HepG2 (cell line): ENCODE measurements around the gene GPR31. TPM values are rescaled to one million over a fixed set of nuclear protein-coding genes. Genes with fewer than 3 reads are reported as not detected.

Experiments
- ATAC-seq: fragments of 200-7000 bp; cut with Tn5 transposase; 3 replicates; pipeline ENCODE4 v1.9.1; 2020; ENCODE audit warnings: mild to moderate bottlenecking, moderate library complexity
- BruUV-seq: library from RNA; stranded (reverse); fragments of 400-500 nt; replicated peaks from 2 replicates; lab custom pipeline; 2021; lab: Mats Ljungman, UMichigan
- CTCF ChIA-PET: fragments of 300-600 bp; formaldehyde crosslinking; extraction: SDS; loops from one replicate; lab custom pipeline; 2021; ENCODE audit warnings: low total read pairs, inconsistent platforms, low intra/inter-chr PET ratio; lab: Yijun Ruan, JAX
- POLR2A ChIA-PET: fragments of 350-600 bp; sonication (Branson Sonifier 250); formaldehyde crosslinking; loops from one replicate; lab custom pipeline; 2020; ENCODE audit warnings: antibody characterized with exemption, inconsistent platforms; lab: Yijun Ruan, JAX
- DNase-seq: peaks from one replicate; pipeline ENCODE4 v3.0.0-alpha.2; 2015; ENCODE audit warnings: low spot score
- FAIRE-seq: peaks from 3 replicates; lab custom pipeline; 2011; peaks lifted over from hg19 to GRCh38; lab: Jason Lieb, UNC
- H2AFZ ChIP-seq: one replicate; pipeline ENCODE4 v1.6.1; 2011; ENCODE audit warnings: low read length, inconsistent platforms
- H3K27ac ChIP-seq: fragments of 300-600 bp; 3 replicates; pipeline ENCODE4 v1.8.0; 2011; ENCODE audit warnings: mixed run types, mild to moderate bottlenecking, mixed read lengths, low read length, inconsistent platforms; ENCODE audit not compliant: insufficient read depth; ENCODE audit errors: extremely low read length
- H3K27me3 ChIP-seq, 2 experiments: fragments of 200-600 bp in 1 of 2; 2 replicates in 1 of 2; 3 replicates in 1 of 2; pipeline versions ENCODE4 v1.6.0 to v1.8.0; 2011; ENCODE audit warnings: low read length in 2 of 2, mild to moderate bottlenecking in 2 of 2, moderate library complexity in 2 of 2, inconsistent platforms in 1 of 2; ENCODE audit not compliant: insufficient read depth in 2 of 2, control insufficient read depth in 1 of 2
- H3K36me3 ChIP-seq, 2 experiments: fragments of 200-600 bp in 1 of 2; replicated peaks in 1 of 2; 2 replicates in 1 of 2; 3 replicates in 1 of 2; pipeline versions ENCODE4 v1.5.1 to v1.8.0; 2011; ENCODE audit warnings: low read length in 2 of 2, inconsistent platforms in 1 of 2; ENCODE audit not compliant: insufficient read depth in 2 of 2, control insufficient read depth in 1 of 2
- H3K4me1 ChIP-seq: 2 replicates; pipeline ENCODE4 v1.5.1; 2012; ENCODE audit warnings: low read length, inconsistent platforms; ENCODE audit not compliant: insufficient read depth
- H3K4me2 ChIP-seq: 2 replicates; pipeline ENCODE4 v1.6.0; 2011; ENCODE audit warnings: low read depth, low read length, inconsistent platforms
- H3K4me3 ChIP-seq, 3 experiments: fragments of 200-600 bp in 1 of 3; sonication (generic), shearing (Covaris generic) in 1 of 3; replicated peaks in 1 of 3; 2 replicates each; pipeline ENCODE4 v1.5.1; 2011 to 2016; ENCODE audit warnings: low read length in 3 of 3, inconsistent platforms in 2 of 3, low read depth in 2 of 3, mild to moderate bottlenecking in 2 of 3, control low read depth in 1 of 3, mixed read lengths in 1 of 3; ENCODE audit not compliant: insufficient read depth in 1 of 3
- H3K79me2 ChIP-seq: one replicate; pipeline ENCODE4 v1.6.1; 2011; ENCODE audit warnings: low read length, inconsistent platforms; ENCODE audit not compliant: insufficient read depth
- H3K9ac ChIP-seq: 2 replicates; pipeline ENCODE4 v1.6.0; 2011; ENCODE audit warnings: mild to moderate bottlenecking, low read depth, low read length, inconsistent platforms; ENCODE audit not compliant: insufficient read depth
- H3K9me3 ChIP-seq: 2 replicates; pipeline ENCODE4 v1.5.1; 2012; ENCODE audit warnings: mild to moderate bottlenecking, low read length
- H4K20me1 ChIP-seq: 2 replicates; pipeline ENCODE4 v1.6.0; 2011; ENCODE audit warnings: inconsistent platforms, mild to moderate bottlenecking, low read length, moderate library complexity; ENCODE audit not compliant: insufficient read depth
- ETV5 ChIP-seq: IDR thresholded peaks from 2 replicates; pipeline ENCODE4 v1.6.1; 2018; ENCODE audit warnings: missing biosample characterization, missing genetic modification reagents, inconsistent platforms, borderline replicate concordance
- HOXA9 ChIP-seq: sonication (generic); formaldehyde crosslinking; IDR thresholded peaks from 2 replicates; pipeline ENCODE4 v1.8.1; 2022; ENCODE audit warnings: missing genetic modification reagents, mild to moderate bottlenecking, moderate library complexity, borderline replicate concordance
- MAZ ChIP-seq, 2 experiments: sonication (generic) in 1 of 2; formaldehyde crosslinking in 1 of 2; IDR thresholded peaks; 2 replicates each; pipeline versions ENCODE4 v1.5.0 to v1.6.1; 2012 to 2020; ENCODE audit warnings: low read depth in 2 of 2, mild to moderate bottlenecking in 2 of 2, borderline replicate concordance in 1 of 2, improper control_type of control experiment in 1 of 2, low read length in 1 of 2, missing genetic modification reagents in 1 of 2, moderate library complexity in 1 of 2
- MNT ChIP-seq: fragments of 450-650 bp; IDR thresholded peaks from 2 replicates; pipeline ENCODE4 v1.6.1; 2016
- ZNF703 ChIP-seq: sonication (generic); formaldehyde crosslinking; IDR thresholded peaks from 2 replicates; pipeline ENCODE4 v1.5.1; 2020; ENCODE audit warnings: missing genetic modification reagents, mild to moderate bottlenecking, moderate library complexity, borderline replicate concordance
- whole genome bisulfite sequencing: methylation state at CpG from one replicate; pipeline ENCODE4 v1.1.6; 2017; ENCODE audit warnings: low lambda C conversion rate; 5-methylcytosine and 5-hydroxymethylcytosine counted together
- in situ Hi-C: cut with HindIII; loops from 2 replicates; pipeline ENCODE4 v1.10.0; 2017; ENCODE audit warnings: low pct_unique_long_range_greater_than_20kb; ENCODE audit not compliant: extremely low pct_ligation_motif_present
- intact Hi-C: fragments of 100-400 bp; cut with micrococcal nuclease; formaldehyde crosslinking; loops from one replicate; pipeline ENCODE4 v1.10.0; 2022; ENCODE audit not compliant: unreplicated experiment
- polyA plus RNA-seq, 8 experiments: library from polyadenylated mRNA; depleted of rRNA in 3 of 8; stranded (reverse) in 7 of 8; unstranded in 1 of 8; fragments of >200 nt; fragmentation: Illumina TruSeq in 4 of 8; extraction: Trizol in 4 of 8; gene quantifications; 2 replicates each; pipeline versions ENCODE4 v1.2.1 to v1.2.3, GENCODE V29; 2011 to 2016; ENCODE audit warnings: low read depth in 4 of 8, missing spikeins in 1 of 8, mixed read lengths in 1 of 8; ENCODE audit not compliant: insufficient read depth in 1 of 8
- total RNA-seq, 5 experiments: library from RNA; depleted of rRNA; stranded (reverse); fragments of >200 nt; fragmentation: Illumina TruSeq; extraction: Trizol; gene quantifications; 2 replicates each; pipeline ENCODE4 v1.2.3, GENCODE V29; 2016; ENCODE audit warnings: low read depth in 1 of 5

The GPR31 gene
- total and polyA plus RNA-seq, 2 of the 13 experiments (the other 11 are each of a cell fraction or from before 2014, with no cell fraction given), result not detected

- TF ChIP-seq ETV5 (no peak), ZNF703 (no peak)
Observed at GRCh38 chr6:167125410-167125809, 32.4 kb downstream of the GPR31 start (continued).

- Histone ChIP-seq H3K9me3 (peaks cover 7% of the 10 kb centered on the region), H3K27me3 (no peaks in the 10 kb centered on the region), H3K4me2 (peak overlapping the region; percentile 80; the same call in 1 of the 2 replicates), H3K4me1 (peaks cover 72% of the 10 kb centered on the region), H3K27ac (no peak overlapping the region), H4K20me1 (no peaks in the 10 kb centered on the region), H3K79me2 (peaks cover 9% of the 10 kb centered on the region), H3K36me3 (0 out of 5 replicates have a peak, but pooled peaks cover 0 to 4% of the 10 kb centered on the region in 2 experiments), H2AFZ (no peak overlapping the region), H3K9ac (no peak overlapping the region), H3K4me3 (no peak overlapping the region)
- no peak for FAIRE-seq
- in situ Hi-C loops (loop anchor here (25.0 kb wide), 1 partner anchor 112 kb away; no protein-coding TSS in a partner anchor), intact Hi-C loops (loop anchor here (5.0 kb wide), 1 partner anchor 47 kb away; no protein-coding TSS in a partner anchor)
- ChIA-PET POLR2A (no interaction called here), CTCF (no interaction called here)
- 92% methylated on average over 5 of the region's 5 CpGs for WGBS
- DNase-seq, result no peak
- no peak for ATAC-seq
- no TSS peak for BruUV-seq
- TF ChIP-seq HOXA9 (CRISPR knock-in tag) (peak; percentile 46; the same call in 1 of the 2 replicates), MAZ (IDR thresholded peaks at IDR 0.05; ENCODE audit: borderline replicate concordance, low read depth, low read length) (no peak), MAZ (CRISPR knock-in tag; IDR thresholded peaks at IDR 0.05; ENCODE audit: low read depth) (no peak), MNT (peak; percentile 96)
- TF ChIP-seq, all 625 proteins: peak for 2
Observed at GRCh38 chr6:167124753-167125152, 33.0 kb downstream of the GPR31 start.
